K562 treated with DMSO at 1 percent for 4 hours (cell line): Measurements from ENCODE around the gene TRIM68. TPM values are rescaled to one million over a fixed set of nuclear protein-coding genes. Genes with fewer than 3 reads are reported as not detected.

Experiments
- total RNA-seq: library from RNA; unstranded; fragments of 300-600 nt; gene quantifications from 2 replicates; pipeline ENCODE4 v1.2.3, GENCODE V29; 2022; ENCODE audit not compliant: insufficient read depth

Gene TRIM68
- total RNA-seq: 9.4 and 11.8 TPM in 2 replicates

GRCh38 chr11:4607781-4608666, at the start of gene TRIM68:
TRIM68 (minus strand) TSS chr11:4608231; CDS start chr11:4605504, 2,727 bp downstream.

GRCh38 chr11:4643682-4644081, 35.7 kb upstream of the TRIM68 start, which contains the start of gene OR51E1:
OR51E1 (plus strand) TSS chr11:4643982; CDS start chr11:4652527, 8,545 bp downstream.

GRCh38 chr11:4636962-4637661, 29.1 kb upstream of the TRIM68 start, which contains the start of gene OR51D1:
OR51D1 (plus strand) TSS chr11:4637477; CDS start chr11:4639791, 2,314 bp downstream.

DNA sequence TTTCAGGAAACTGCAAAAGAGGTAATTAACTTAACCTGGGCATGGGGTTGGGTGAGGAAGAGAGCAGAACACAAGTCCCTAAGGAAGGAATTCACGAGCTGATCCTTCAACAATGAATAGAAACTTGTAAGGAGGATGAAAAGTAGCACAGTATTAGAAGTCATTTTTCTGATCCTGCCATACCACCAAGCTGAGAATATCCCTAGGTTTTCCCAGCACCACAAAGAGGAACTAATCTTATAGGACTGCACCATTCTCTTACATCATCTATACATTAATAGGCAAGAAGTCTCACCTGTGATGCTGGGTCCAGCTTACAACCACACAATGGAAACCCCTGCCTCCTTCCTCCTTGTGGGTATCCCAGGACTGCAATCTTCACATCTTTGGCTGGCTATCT, 14.3 kb downstream of the TRIM68 start, which contains the start of gene OR52I1:
TSS of gene OR52I1 (plus strand) at position 301 of the 400 bp plus-strand sequence. CDS start at position 301, 0 bp downstream.

GRCh38 chr11:4581443-4581842, 26.6 kb downstream of the TRIM68 start, which contains the start of gene OR52I2:
OR52I2 (plus strand) TSS chr11:4581743.

Other genes starting within 250 kb of the TRIM68 start
- not detected in 2 replicates for gene OR52B4, start 239.8 kb downstream of the TRIM68 start, total RNA-seq
- 15.0 and 19.7 TPM in 2 replicates for gene TRIM21, start 214.5 kb downstream of the TRIM68 start, total RNA-seq
- not detected in 2 replicates for gene OR52K2, start 158.9 kb downstream of the TRIM68 start, total RNA-seq
- gene OR52K1, start 125.6 kb downstream of the TRIM68 start, total RNA-seq: not detected in 2 replicates
- gene OR52M1, start 63.0 kb downstream of the TRIM68 start, total RNA-seq: not detected in 2 replicates
- gene OR52I2, start 26.5 kb downstream of the TRIM68 start, total RNA-seq: not detected in 2 replicates
- not detected in 2 replicates for gene OR52I1, start 14.2 kb downstream of the TRIM68 start, total RNA-seq
- gene OR51D1, start 29.2 kb upstream of the TRIM68 start, total RNA-seq: not detected in 2 replicates
- gene OR51E1, start 35.8 kb upstream of the TRIM68 start, total RNA-seq: not detected in 2 replicates
- not detected in 2 replicates for gene OR51E2, start 89.6 kb upstream of the TRIM68 start, total RNA-seq
- gene MMP26, start 96.6 kb upstream of the TRIM68 start, total RNA-seq: not detected in 2 replicates
- not detected in 2 replicates for gene OR51F1, start 161.7 kb upstream of the TRIM68 start, total RNA-seq
- not detected in 2 replicates for gene OR52R1, start 196.1 kb upstream of the TRIM68 start, total RNA-seq
- gene OR51F2, start 213.1 kb upstream of the TRIM68 start, total RNA-seq: not detected in 2 replicates
- not detected in 2 replicates for gene OR51S1, start 241.0 kb upstream of the TRIM68 start, total RNA-seq